Measurements from ENCODE around the gene PMPCB.
"Not testable (repeated sequence)": the region's sequence is repeated elsewhere in the genome, so short reads cannot be mapped to it uniquely, and the experiment has no call there.

The PMPCB gene

GRCh38 chr7:103282802-103283427 is 14.3 kb upstream of the PMPCB start:
- H3K36me3 ChIP-seq (ENCODE audit: control insufficient read depth in 2 of 2, insufficient read depth in 2 of 2, low read length in 2 of 2); H3K4me3 ChIP-seq (ENCODE audit: low read length in 2 of 2); H3K27me3 ChIP-seq (ENCODE audit: control insufficient read depth in 1 of 2, insufficient read depth in 2 of 2, low read length in 2 of 2); H3K27ac ChIP-seq (ENCODE audit: low read length); H3K9me3 ChIP-seq (ENCODE audit: control insufficient read depth in 2 of 2, low read length in 2 of 2); H3K4me1 ChIP-seq (ENCODE audit: control insufficient read depth, insufficient read depth, low read length); H3K9ac ChIP-seq (ENCODE audit: low read length in 2 of 2): not testable (repeated sequence)

- peaks cover 4% of the 10 kb centered on the region for H3K4me1 ChIP-seq (ENCODE audit: control insufficient read depth, insufficient read depth, low read length)
Measured at GRCh38 chr7:103292122-103292521, 5.1 kb upstream of the PMPCB start.

DNA sequence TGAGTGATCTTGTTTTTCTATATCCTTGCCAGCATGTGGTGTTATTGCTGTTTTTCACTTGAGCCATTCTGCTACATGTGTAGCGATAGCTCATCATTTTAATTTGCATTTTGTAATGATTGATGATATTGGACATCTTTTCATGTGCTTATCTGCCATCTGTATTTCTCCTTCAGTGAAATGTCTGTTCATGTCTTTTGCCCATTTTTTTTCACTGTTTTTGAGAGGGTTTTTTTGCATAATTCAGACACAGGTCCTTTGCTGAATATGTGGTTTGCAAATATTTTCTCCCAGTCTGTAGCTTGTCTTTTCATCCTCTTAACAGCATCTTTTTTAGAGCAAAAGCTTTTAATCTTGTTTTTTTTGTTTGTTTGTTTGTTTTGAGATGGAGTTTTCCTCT is 3.7 kb upstream of the PMPCB start:
- Histone ChIP-seq H3K9ac (ENCODE audit: low read length in 2 of 2) (no peak overlapping the region), H3K36me3 (ENCODE audit: control insufficient read depth in 2 of 2, insufficient read depth in 2 of 2, low read length in 2 of 2) (no peaks in the 10 kb centered on the region), H3K4me1 (ENCODE audit: control insufficient read depth, insufficient read depth, low read length) (peaks cover 13% of the 10 kb centered on the region), H3K27ac (ENCODE audit: low read length) (no peak overlapping the region), H3K4me3 (ENCODE audit: low read length in 2 of 2) (no peak overlapping the region), H3K27me3 (ENCODE audit: control insufficient read depth in 1 of 2, insufficient read depth in 2 of 2, low read length in 2 of 2) (no peaks in the 10 kb centered on the region), H3K9me3 (ENCODE audit: control insufficient read depth in 2 of 2, low read length in 2 of 2) (no peaks in the 10 kb centered on the region)

More at GRCh38 chr7:103292122-103292521, 5.1 kb upstream of the PMPCB start:
- Histone ChIP-seq H3K9ac (ENCODE audit: low read length in 2 of 2) (no peak overlapping the region), H3K36me3 (ENCODE audit: control insufficient read depth in 2 of 2, insufficient read depth in 2 of 2, low read length in 2 of 2) (no peaks in the 10 kb centered on the region), H3K27ac (ENCODE audit: low read length) (no peak overlapping the region), H3K4me3 (ENCODE audit: low read length in 2 of 2) (no peak overlapping the region), H3K27me3 (ENCODE audit: control insufficient read depth in 1 of 2, insufficient read depth in 2 of 2, low read length in 2 of 2) (no peaks in the 10 kb centered on the region), H3K9me3 (ENCODE audit: control insufficient read depth in 2 of 2, low read length in 2 of 2) (no peaks in the 10 kb centered on the region)

DNA sequence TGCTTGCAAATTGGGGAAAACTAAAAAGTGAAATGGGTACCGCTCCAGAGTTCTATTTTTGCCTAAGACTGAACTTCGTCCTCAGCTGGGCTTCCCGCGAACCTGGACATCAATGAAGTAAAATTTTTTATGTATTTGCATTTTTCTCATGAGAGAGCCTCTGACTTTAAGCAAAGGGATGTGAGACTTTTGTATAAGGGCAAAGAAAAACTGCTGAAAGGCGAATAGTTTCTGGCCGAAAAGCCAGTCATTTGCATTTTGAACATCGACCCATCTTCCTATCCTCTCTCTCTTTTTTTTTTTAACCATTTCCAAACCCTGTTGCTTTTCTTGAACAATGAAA is 573 bp downstream of the PMPCB start:
- H3K36me3 ChIP-seq (ENCODE audit: control insufficient read depth in 2 of 2, insufficient read depth in 2 of 2, low read length in 2 of 2): peaks cover 14 to 21% of the 10 kb centered on the region in 2 donors
- H3K27ac ChIP-seq (ENCODE audit: low read length): peak overlapping the region; percentile 80
- H3K9me3 ChIP-seq (ENCODE audit: control insufficient read depth in 2 of 2, low read length in 2 of 2): no peaks in the 10 kb centered on the region
- peaks cover 16% of the 10 kb centered on the region for H3K4me1 ChIP-seq (ENCODE audit: control insufficient read depth, insufficient read depth, low read length)
- H3K9ac ChIP-seq (ENCODE audit: low read length in 2 of 2): peak overlapping the region; percentile 78 to 87
- no peaks in the 10 kb centered on the region for H3K27me3 ChIP-seq (ENCODE audit: control insufficient read depth in 1 of 2, insufficient read depth in 2 of 2, low read length in 2 of 2)
- H3K4me3 ChIP-seq (ENCODE audit: low read length in 2 of 2): peak overlapping the region; percentile 87 to 88

GRCh38 chr7:103299660-103300059 is 2.4 kb downstream of the PMPCB start:
- Histone ChIP-seq H3K9ac (ENCODE audit: low read length in 2 of 2) (no peak overlapping the region), H3K9me3 (ENCODE audit: control insufficient read depth in 2 of 2, low read length in 2 of 2) (no peaks in the 10 kb centered on the region), H3K36me3 (ENCODE audit: control insufficient read depth in 2 of 2, insufficient read depth in 2 of 2, low read length in 2 of 2) (peaks cover 24 to 28% of the 10 kb centered on the region in 2 donors), H3K4me1 (ENCODE audit: control insufficient read depth, insufficient read depth, low read length) (peaks cover 16% of the 10 kb centered on the region), H3K27ac (ENCODE audit: low read length) (no peak overlapping the region), H3K4me3 (ENCODE audit: low read length in 2 of 2) (no peak overlapping the region), H3K27me3 (ENCODE audit: control insufficient read depth in 1 of 2, insufficient read depth in 2 of 2, low read length in 2 of 2) (no peaks in the 10 kb centered on the region)

DNA sequence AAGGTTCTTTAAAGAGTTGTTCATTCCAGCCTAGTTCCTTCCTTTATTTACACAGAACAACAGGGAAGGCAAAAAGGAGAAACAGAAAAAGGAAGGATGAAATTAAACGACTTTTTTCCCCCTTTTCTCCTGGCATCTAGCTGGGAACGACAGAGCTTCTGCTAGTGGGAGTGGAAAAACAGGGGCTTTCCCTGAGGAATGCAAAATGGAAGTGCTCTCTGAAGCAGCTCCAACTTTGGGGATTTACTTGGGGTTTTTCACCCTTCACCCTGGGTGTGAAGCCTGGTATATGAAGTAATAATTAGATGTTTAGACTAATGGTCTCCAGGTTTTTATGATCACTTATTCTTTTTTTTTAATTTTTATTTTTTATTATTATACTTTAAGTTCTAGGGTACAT is 4.2 kb downstream of the PMPCB start:
- Histone ChIP-seq H3K36me3 (ENCODE audit: control insufficient read depth in 2 of 2, insufficient read depth in 2 of 2, low read length in 2 of 2) (peaks cover 30 to 32% of the 10 kb centered on the region in 2 donors), H3K4me1 (ENCODE audit: control insufficient read depth, insufficient read depth, low read length) (peaks cover 16% of the 10 kb centered on the region)

GRCh38 chr7:103307503-103308231 is 10.4 kb downstream of the PMPCB start:
- peaks cover 37 to 57% of the 10 kb centered on the region in 2 donors for H3K36me3 ChIP-seq (ENCODE audit: control insufficient read depth in 2 of 2, insufficient read depth in 2 of 2, low read length in 2 of 2)

More for the DNA sequence above, 4.2 kb downstream of the PMPCB start:
- no peak overlapping the region for H3K4me3 ChIP-seq (ENCODE audit: low read length in 2 of 2)
- H3K27ac ChIP-seq (ENCODE audit: low read length): no peak overlapping the region
- H3K27me3 ChIP-seq (ENCODE audit: control insufficient read depth in 1 of 2, insufficient read depth in 2 of 2, low read length in 2 of 2): no peaks in the 10 kb centered on the region
- no peak overlapping the region for H3K9ac ChIP-seq (ENCODE audit: low read length in 2 of 2)
- H3K9me3 ChIP-seq (ENCODE audit: control insufficient read depth in 2 of 2, low read length in 2 of 2): no peaks in the 10 kb centered on the region

DNA sequence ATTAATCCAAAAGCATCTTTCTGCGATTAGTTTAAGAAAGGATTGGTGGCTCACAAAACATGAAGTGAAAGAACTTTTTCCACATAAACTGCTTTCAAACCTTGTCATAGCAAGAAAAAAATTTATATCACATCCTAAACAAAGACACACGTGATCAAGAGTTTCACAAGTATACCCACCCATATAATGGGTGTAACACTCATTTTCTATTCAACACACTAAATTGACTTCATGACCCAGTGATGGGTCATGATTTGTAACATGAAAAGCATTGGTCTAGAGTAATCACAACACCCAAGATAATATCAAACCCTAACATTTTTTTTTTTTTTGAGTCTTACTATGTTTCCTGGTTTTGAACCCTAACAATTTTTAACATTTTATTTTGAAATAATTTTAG is 17.6 kb downstream of the PMPCB start:
- Histone ChIP-seq H3K4me3 (ENCODE audit: low read length in 2 of 2) (no peak overlapping the region), H3K27me3 (ENCODE audit: control insufficient read depth in 1 of 2, insufficient read depth in 2 of 2, low read length in 2 of 2) (no peaks in the 10 kb centered on the region), H3K36me3 (ENCODE audit: control insufficient read depth in 2 of 2, insufficient read depth in 2 of 2, low read length in 2 of 2) (peaks cover 33 to 73% of the 10 kb centered on the region in 2 donors), H3K9ac (ENCODE audit: low read length in 2 of 2) (no peak overlapping the region), H3K4me1 (ENCODE audit: control insufficient read depth, insufficient read depth, low read length) (no peaks in the 10 kb centered on the region), H3K27ac (ENCODE audit: low read length) (no peak overlapping the region), H3K9me3 (ENCODE audit: control insufficient read depth in 2 of 2, low read length in 2 of 2) (no peaks in the 10 kb centered on the region)

More at GRCh38 chr7:103307503-103308231, 10.4 kb downstream of the PMPCB start:
- Histone ChIP-seq H3K9me3 (ENCODE audit: control insufficient read depth in 2 of 2, low read length in 2 of 2) (no peaks in the 10 kb centered on the region), H3K27me3 (ENCODE audit: control insufficient read depth in 1 of 2, insufficient read depth in 2 of 2, low read length in 2 of 2) (no peaks in the 10 kb centered on the region), H3K9ac (ENCODE audit: low read length in 2 of 2) (no peak overlapping the region), H3K4me1 (ENCODE audit: control insufficient read depth, insufficient read depth, low read length) (no peaks in the 10 kb centered on the region), H3K4me3 (ENCODE audit: low read length in 2 of 2) (no peak overlapping the region), H3K27ac (ENCODE audit: low read length) (no peak overlapping the region)

DNA sequence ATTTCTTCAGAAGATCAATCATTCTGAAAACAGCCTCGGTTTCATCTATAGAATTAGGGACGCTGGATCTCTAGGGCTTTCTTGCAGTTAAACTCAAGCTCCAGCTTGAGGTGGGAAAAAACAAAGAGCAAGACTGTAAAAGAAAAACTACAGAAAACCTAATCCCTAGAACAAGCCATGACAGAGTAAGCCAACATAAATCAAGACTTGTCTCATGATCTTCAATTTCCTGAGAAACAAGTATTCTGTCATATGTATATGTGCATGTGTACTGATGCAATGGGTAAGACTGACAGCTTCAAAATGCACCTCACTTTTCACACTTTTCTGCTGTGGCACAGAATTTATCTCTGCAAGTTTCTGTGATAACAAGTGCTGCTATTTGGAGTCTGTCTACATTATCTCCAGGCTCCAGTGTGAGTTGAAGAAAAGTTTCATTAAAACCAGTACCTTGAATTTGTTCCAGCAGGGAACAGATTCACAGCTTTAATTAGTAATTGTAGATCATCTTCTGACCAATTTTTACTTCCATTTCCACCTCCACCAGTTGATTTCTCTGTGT is 19.2 kb downstream of the PMPCB start:
- Histone ChIP-seq H3K4me3 (ENCODE audit: low read length in 2 of 2) (no peak overlapping the region), H3K36me3 (ENCODE audit: control insufficient read depth in 2 of 2, insufficient read depth in 2 of 2, low read length in 2 of 2) (peaks cover 27 to 67% of the 10 kb centered on the region in 2 donors), H3K27ac (ENCODE audit: low read length) (no peak overlapping the region), H3K27me3 (ENCODE audit: control insufficient read depth in 1 of 2, insufficient read depth in 2 of 2, low read length in 2 of 2) (no peaks in the 10 kb centered on the region), H3K4me1 (ENCODE audit: control insufficient read depth, insufficient read depth, low read length) (no peaks in the 10 kb centered on the region), H3K9me3 (ENCODE audit: control insufficient read depth in 2 of 2, low read length in 2 of 2) (no peaks in the 10 kb centered on the region), H3K9ac (ENCODE audit: low read length in 2 of 2) (no peak overlapping the region)

GRCh38 chr7:103317009-103317408 is 19.8 kb downstream of the PMPCB start:
- Histone ChIP-seq H3K4me1 (ENCODE audit: control insufficient read depth, insufficient read depth, low read length) (no peaks in the 10 kb centered on the region), H3K9ac (ENCODE audit: low read length in 2 of 2) (no peak overlapping the region), H3K36me3 (ENCODE audit: control insufficient read depth in 2 of 2, insufficient read depth in 2 of 2, low read length in 2 of 2) (peaks cover 27 to 66% of the 10 kb centered on the region in 2 donors), H3K27ac (ENCODE audit: low read length) (no peak overlapping the region), H3K9me3 (ENCODE audit: control insufficient read depth in 2 of 2, low read length in 2 of 2) (no peaks in the 10 kb centered on the region), H3K4me3 (ENCODE audit: low read length in 2 of 2) (no peak overlapping the region), H3K27me3 (ENCODE audit: control insufficient read depth in 1 of 2, insufficient read depth in 2 of 2, low read length in 2 of 2) (no peaks in the 10 kb centered on the region)

DNA sequence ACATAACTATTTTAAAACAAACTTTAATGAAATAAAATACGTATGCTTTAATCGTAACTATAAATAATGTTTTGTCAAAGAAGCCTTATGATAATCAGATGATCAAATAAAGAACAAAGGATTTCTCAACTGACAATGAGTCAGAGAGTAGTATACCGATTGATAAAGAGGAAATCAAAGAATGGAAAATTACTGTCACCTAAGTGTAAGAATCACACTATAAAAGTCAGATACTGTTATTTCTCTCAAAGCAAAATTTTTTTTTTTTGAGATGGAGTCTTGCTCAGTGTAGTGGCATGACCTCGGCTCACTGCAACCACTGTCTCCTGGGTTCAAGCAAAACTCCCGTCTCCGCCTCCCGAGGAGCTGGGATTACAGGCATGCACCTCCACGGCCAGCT is 28.5 kb downstream of the PMPCB start:
- Histone ChIP-seq H3K4me3 (ENCODE audit: low read length in 2 of 2) (no peak overlapping the region), H3K27me3 (ENCODE audit: control insufficient read depth in 1 of 2, insufficient read depth in 2 of 2, low read length in 2 of 2) (no peaks in the 10 kb centered on the region), H3K36me3 (ENCODE audit: control insufficient read depth in 2 of 2, insufficient read depth in 2 of 2, low read length in 2 of 2) (peaks cover 13 to 21% of the 10 kb centered on the region in 2 donors), H3K9ac (ENCODE audit: low read length in 2 of 2) (no peak overlapping the region), H3K9me3 (ENCODE audit: control insufficient read depth in 2 of 2, low read length in 2 of 2) (no peaks in the 10 kb centered on the region), H3K4me1 (ENCODE audit: control insufficient read depth, insufficient read depth, low read length) (no peaks in the 10 kb centered on the region), H3K27ac (ENCODE audit: low read length) (no peak overlapping the region)

Data from stomach smooth muscle (tissue), 2 donors.